Measurements from ENCODE around the gene TUBGCP4.

TUBGCP4 gene

DNA sequence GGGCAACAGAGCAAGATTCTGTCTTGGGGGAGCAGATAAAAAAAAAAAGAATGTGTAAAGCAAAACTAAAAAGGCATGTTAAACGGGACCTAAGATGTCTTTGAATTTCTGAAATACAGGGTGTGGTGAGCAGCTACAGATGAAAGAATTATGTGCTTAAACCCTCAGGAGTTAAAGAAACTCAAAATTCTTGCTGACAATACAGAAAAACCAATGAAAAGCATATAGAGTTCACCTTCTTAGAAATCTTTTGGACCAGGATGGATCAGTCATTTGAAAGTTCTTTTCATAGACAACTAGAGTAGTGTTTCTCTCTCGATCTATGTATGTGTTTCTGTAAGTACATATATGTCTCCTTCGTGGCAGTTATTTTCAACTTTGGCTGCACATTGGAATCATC, 31.4 kb downstream of the TUBGCP4 start:
- no peak for DNase-seq

GRCh38 chr15:43403616-43404015, 32.7 kb downstream of the TUBGCP4 start:
- no peak for DNase-seq

DNA sequence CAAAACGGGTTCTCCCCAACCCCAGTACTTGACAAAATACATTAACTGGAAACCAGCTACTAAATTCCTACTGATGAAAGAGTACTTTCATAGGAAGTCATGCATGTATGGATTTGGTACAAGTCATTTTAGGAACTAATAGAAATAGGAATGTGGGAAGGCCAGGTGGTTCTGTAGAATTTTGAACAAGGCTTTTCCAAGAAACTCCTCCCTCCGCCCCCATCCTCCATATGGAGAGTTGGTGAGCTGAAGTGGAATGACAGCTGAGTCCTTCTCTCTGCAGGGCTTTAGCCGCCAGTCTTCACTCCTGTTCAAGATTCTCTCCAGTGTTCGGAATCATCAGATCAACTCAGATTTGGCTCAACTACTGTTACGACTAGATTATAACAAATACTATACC, 33.2 kb downstream of the TUBGCP4 start:
- peak in 22 of 58 donors; percentile 1 to 63 (median 32) for DNase-seq

DNA sequence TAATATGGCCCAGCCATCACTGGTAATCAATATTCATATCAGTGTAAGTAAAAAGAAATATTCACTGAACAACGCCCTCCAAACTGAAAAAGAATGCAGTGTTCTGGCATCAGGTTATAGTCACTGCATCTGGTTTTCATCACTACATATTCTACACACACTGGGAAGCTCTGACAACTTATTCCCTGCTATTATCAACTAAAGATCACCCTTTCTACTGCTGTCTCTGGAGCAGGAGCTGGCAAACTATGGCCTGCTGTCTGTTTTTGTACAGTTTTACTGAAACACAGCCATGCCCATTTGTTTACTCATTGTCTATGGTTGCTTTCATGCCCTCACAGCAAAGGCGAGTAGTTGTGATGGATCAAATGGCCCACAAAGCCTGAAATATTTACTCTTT, 35.3 kb downstream of the TUBGCP4 start:
- no peak for DNase-seq

- no peak for DNase-seq
These were observed 35.9 kb downstream of the TUBGCP4 start for GRCh38 chr15:43406808-43407207.

DNA sequence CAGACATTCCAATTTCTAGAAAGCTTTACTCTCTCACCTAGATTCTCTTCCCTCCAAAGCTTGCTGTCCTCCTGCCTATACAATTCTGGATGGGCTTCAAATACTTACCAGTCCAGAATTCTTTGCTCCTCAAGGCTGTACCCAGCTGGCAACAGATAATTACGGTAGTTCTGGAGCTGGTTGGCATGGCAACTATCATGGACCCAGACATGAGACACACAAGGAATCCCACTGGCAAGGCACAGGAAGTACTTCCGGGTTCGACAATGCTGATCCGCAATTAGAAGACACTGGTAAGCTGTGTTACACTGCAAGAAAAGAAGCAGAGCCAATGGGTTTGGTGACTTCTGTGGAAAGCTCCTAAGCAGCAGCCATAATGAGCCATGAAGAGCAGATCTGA, 37.9 kb downstream of the TUBGCP4 start:
- peak in 4 of 58 donors; percentile 3 to 19 (median 11) for DNase-seq

DNA sequence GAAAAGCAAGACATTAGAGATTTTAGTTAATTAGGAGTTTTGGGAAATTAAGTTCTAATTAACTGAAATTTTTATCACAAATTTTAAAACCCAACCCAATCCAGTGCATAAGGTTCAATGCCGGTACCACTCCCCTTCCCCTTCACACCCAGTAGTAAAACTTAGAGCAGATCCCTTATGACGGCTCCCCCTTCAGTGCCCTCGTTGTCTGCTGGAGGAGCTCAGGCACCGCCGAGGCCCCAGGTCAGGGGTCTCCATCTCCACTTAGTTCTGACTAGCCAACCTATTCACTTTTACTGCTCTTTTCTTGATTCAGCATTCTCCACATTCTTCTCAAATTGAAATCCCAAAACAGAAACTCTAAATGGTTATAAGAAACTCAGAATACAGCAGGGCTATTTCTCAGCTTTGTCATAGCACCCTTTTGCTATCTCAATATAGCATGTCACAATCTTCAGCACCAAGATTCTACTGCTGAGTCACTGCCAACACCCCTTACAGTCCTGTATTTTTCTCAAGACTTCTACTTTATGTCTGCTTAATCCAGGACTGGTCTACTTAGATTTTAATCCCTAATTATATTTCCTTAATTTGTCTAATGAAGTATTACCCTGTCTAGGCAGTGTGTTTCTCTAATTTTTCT, 39.8 kb downstream of the TUBGCP4 start:
- DNase-seq: no peak

DNA sequence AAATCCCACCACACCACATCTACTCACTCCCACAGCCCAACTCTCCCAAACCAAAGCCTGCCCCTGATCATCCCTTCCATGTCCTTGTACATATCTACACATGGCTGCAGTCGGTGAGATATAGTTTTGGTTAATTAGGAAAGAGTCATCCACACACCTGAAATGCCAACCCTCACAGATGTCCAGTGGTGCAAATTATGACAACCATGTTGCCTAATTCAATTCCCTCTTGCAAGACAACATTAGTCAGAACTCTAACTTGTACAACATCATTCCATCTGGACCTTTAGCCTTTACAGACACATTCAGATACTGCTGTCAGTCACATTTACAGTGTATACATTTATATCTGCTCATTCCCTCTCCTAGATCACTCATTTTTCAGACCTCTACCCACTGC, 41.2 kb downstream of the TUBGCP4 start:
- DNase-seq: no peak

DNA sequence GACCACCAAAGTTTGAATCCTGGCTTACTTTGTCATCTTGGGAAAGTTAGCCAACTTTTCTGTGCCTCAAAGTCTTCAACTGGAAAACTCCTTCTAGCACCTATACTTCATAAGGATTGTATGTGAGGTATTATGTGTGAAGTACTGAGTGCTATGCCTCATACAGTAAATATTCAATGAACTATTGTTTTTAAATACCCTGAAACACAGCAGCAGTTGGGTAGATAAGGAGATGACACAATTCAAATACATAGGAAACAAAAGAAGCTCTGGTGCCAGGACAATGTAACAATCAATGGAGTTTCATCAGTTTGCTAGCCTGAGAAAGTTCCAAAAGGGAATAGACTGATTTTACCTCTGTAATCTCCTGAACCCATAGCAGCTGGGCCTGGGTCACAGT, 43.3 kb downstream of the TUBGCP4 start:
- DNase-seq: no peak

DNA sequence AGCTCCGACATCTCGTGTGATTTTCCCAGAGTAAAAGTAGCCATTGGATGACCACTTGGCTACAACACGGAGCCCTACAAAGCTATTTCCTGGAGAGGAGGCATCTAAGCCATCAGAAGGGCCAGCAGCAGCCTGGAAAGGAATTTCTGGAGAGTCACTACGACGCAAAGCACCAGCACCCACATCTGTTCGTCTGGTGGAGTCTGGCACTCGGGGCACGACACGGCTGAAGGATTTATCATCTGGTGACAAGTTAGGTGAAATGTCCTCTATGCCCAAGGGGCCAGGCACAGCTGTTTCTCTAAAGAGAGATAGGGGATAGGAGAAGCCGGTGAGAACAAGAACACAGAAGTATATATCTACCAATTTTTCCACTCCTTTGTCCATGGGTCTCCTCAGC, 49.5 kb downstream of the TUBGCP4 start:
- DNase-seq: no peak

- DNase-seq: no peak
These were observed 50.0 kb downstream of the TUBGCP4 start for GRCh38 chr15:43420876-43421275.

DNA sequence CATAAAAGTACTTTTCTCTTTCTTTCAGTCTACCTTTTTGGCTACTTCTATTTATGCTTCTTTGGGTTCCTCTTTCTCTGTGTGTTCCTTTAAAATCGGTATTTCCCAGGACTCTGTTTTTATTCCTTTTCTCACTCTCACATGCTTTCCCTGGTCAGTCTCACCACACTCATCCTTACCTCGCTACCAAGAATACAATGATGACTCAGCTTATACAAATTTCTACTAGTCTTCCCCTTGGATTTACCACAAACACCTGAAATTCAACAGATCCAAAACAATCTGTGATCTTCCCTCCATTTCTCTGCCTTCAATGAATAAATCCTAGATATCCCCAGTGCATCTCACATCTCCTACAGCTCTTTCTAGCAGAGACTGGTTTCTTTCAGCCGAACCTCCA, 52.9 kb downstream of the TUBGCP4 start:
- DNase-seq: no peak

- no peak for DNase-seq
These were observed 58.8 kb downstream of the TUBGCP4 start for GRCh38 chr15:43429687-43430086.

DNA sequence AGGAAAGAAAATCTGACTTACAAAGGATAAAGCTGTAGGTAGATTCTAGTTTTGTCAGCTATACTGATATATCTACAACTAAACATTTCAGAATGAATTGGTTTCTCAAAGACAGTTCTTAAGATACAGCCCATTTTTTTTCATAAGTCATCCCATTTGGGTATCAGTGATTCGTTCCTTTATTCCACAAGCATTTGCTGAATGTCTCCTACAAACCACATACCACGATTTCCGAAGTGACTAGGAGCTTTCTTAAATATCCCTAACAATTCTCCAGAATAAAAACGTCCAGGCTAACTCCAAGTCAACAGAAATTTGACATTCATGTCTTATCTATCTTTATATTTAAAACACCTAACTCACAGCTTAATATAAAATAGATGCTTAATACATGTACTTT, 62.3 kb downstream of the TUBGCP4 start:
- DNase-seq: no peak

DNA sequence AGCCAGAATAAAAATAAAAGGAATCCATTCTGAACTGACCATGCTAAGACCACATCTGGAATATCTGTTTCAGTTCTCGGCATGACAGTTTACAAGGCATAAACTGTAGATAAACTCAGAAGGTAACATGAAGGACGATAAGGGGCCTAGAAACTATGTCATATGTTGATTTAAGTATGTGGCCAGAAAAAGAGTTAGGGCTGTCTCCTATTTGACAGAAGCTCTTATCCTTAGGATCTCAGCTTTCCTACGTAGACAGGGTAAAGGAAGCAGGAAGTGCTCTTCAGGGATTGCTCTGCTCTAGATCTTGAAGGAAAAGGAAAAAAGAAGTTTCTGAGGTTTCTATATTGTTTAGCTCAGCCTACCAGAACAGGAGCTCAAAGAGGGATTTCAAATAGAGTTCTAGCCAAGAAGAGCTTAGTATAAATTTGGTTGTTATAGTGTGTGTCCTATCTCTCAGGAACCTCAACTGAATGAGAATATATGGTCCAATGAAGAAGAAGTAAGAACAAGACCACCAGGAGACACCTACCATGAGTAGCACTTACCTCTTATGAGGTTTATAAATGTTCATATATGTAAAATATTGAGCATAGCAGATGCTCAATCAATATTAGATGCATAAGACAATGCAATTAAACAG, 62.9 kb downstream of the TUBGCP4 start:
- DNase-seq: no peak

GRCh38 chr15:43434446-43434845, 63.5 kb downstream of the TUBGCP4 start:
- no peak for DNase-seq

GRCh38 chr15:43436395-43436794, 65.5 kb downstream of the TUBGCP4 start:
- no peak for DNase-seq

GRCh38 chr15:43439268-43439667, 68.4 kb downstream of the TUBGCP4 start:
- no peak for DNase-seq

GRCh38 chr15:43440721-43441281, 69.9 kb downstream of the TUBGCP4 start:
- peak in 41 of 58 donors; percentile 2 to 81 (median 36) for DNase-seq

DNA sequence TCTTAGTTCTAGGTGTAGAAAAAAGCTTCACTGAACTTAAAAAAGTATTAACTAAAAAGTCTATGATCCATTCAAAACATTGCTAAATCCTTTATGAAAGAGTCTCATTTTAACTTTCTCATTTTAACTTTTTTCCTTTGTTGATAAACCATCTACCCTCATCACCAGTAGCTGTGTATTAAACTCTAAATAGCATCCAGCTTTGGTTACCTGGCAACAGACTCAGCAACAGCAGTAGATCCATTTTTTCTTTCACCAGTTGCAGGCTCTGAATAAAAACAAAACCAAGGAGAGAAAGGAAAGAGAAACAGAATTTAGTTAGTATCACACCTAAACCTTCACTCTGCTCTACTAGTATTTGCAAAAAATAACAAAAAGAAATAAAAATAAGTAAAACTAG, 70.4 kb downstream of the TUBGCP4 start:
- DNase-seq: no peak

GRCh38 chr15:43446344-43446743, 75.4 kb downstream of the TUBGCP4 start:
- no peak for DNase-seq

DNA sequence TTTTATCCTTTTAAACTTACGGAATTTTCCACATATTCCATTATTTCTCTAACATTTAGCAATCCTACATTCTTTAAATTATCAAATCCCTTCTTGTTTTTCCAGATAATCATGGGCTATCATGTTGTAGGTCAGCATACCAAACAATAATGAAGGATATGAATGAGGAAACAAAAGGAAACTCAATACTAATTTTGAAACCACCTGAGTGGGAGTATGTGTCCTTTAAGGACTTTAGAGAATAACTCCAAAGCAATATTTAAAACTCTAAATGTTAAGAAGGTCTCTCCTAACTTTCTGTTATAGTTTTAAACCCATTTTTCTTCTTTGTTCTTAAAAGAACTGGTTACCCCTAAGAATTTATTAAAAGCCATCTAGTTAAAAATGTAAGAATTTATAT, 79.1 kb downstream of the TUBGCP4 start:
- DNase-seq: no peak

All from anterior cingulate cortex (tissue), 58 donors.